GM12801 (cell line): Measurements from ENCODE around the gene FOXP1.

Experiments used
- TF ChIP-seq, protein P1 (sequence below): IDR thresholded peaks from one replicate; pipeline ENCODE4 v1.5.1; 2011; ENCODE audit warnings: control low read depth; ENCODE audit not compliant: insufficient read length; ENCODE audit errors: extremely low read depth

Gene FOXP1

DNA sequence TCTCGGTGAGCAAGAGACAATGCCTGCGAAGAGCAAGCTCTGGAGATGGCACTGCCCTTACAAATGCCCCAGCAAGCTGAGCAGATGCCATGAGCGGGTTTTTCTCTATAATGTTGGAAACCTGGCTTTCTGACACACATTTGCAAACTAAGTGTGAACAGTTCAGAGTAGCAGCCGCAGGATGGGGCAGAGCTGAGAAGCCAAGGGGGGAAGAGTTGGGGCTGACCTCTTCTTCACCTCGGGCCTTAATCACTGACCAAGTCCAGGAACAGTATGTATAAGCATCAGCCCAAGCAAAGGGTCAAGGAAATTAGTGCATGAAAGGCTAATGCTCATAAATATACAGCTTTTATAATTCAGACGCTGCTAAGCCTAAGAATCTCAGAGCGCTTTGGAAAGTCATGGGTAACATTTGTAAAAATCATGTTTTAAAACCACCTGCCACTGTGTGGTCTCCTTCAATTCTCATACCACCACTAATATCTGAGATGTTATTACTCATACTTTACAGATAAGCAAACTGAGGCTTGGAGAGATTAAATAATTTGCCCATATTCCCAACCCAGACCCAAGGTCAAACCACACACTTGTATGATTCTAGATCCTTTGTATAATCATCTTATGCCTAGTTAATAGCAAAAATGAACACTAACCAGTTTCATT, 603.4 kb downstream of the FOXP1 start:
- TF ChIP-seq, protein P1, sequence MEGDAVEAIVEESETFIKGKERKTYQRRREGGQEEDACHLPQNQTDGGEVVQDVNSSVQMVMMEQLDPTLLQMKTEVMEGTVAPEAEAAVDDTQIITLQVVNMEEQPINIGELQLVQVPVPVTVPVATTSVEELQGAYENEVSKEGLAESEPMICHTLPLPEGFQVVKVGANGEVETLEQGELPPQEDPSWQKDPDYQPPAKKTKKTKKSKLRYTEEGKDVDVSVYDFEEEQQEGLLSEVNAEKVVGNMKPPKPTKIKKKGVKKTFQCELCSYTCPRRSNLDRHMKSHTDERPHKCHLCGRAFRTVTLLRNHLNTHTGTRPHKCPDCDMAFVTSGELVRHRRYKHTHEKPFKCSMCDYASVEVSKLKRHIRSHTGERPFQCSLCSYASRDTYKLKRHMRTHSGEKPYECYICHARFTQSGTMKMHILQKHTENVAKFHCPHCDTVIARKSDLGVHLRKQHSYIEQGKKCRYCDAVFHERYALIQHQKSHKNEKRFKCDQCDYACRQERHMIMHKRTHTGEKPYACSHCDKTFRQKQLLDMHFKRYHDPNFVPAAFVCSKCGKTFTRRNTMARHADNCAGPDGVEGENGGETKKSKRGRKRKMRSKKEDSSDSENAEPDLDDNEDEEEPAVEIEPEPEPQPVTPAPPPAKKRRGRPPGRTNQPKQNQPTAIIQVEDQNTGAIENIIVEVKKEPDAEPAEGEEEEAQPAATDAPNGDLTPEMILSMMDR, result no peak

DNA sequence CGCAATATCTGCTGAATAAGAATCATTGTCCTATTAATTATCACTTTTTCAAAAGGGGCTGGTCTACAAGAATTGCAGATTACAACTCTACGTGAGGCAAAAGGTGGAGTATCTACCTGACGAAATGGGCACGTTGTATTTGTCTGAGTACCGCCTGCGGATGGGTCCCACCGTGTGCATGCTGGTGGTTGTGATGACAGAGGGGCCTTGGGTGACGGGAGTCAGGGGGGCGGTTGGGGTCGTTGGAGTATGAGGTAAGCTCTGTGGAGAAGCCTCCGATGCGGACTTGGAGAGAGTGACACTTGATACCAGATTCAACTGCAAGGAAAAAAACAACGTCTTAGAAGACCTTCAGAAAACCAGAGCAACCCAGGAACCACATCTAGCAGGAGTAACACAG, 605.8 kb downstream of the FOXP1 start:
- TF ChIP-seq, protein P1, result no peak

DNA sequence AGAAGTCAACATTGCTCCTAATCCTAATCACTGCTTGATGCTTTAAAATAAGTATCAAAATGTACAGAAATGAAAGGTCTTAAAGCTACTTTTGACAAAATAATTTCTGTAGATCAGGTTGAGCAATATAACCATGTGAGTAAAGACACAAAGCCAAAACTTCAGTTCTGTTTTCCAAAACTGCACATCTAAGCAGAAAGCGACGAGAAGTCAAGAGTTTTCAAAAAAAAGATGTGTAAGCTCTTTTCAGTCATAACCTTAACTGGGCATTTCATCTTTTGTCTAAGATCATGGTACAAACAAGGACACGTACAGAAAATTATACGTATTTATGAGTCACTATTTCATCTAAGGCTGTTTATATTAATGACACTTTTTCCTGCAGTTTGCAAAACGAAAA, 608.8 kb downstream of the FOXP1 start:
- TF ChIP-seq, protein P1, result no peak

DNA sequence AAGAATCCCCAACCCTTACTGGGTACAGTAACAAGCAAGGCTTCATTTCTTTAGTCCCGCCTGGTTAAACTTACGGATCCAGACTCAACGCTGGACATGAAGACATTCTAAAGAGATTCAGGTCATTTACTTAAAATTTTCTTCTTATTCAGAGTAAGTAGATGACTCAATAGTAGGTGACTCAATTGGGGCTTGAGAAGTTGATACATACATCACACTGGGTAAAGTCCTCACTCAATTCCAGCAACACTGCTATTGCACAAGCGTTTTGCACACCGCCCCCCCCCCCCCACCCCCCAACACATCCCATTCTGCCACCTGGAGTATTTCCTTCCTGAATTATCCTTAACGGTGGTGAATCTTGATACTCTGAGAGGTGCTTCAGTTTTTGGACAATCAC, 610.0 kb downstream of the FOXP1 start:
- TF ChIP-seq, protein P1, result no peak

DNA sequence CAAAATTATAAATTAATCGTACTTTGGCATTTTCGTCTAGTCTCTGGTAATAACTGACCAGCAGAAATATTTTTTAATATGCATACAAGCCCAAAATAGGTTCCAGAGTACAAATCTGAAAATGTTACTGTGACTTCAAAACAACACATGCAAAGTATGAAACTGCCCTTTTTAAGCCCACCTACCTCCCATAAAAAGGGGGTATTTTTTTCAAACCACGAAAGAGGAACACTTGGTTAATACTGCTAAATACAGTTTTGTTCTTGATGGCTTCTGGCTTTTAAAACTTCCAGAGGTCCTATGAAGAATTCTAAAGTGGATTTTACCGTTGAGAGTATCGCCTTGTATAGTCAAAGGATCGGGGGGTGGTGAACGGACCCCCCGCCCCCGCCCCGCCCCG, 610.7 kb downstream of the FOXP1 start:
- TF ChIP-seq, protein P1, result no peak

DNA sequence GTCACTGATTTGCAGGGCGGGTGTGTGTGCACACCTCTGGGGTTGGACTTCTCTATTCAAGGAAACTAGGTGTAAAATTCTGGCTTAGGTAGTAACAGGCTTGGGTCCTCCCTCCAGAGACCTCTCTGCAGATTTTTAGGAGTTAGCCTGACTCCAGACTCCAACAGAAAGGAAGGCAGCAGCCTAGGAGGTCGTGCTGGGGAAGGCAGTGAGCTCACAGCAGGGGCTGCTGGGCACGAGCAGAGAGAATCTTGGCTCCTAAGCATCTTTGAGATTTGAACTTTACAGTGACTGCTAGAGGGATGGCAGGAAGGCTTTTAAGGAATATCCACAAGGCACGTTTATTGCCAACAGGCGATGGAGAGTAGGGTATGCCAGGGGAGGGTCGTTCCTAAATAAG, 612.6 kb downstream of the FOXP1 start:
- TF ChIP-seq, protein P1, result no peak

DNA sequence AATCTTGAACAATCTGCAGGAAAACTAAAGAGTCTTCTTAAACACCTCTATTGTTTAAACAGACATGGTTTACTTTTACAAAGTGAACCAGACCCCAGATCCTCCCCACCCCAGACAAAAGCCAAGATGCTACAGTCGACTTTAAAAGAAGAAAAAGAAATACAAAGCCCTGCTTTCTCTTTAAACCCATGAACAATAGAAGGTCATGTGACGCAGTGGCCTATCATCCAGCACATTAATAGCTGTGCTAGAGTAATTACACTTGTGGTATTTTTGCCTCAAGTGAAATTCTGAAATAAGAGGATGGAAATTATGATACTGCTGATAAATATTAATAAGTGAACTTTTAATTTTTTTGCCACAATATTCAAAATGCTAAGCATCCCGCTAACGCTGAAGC, 613.4 kb downstream of the FOXP1 start:
- TF ChIP-seq, protein P1, result no peak
